H1 (cell line): Measurements from ENCODE around the gene SMIM32. TPM values are rescaled to one million over a fixed set of nuclear protein-coding genes. Genes with fewer than 3 reads are reported as not detected.

Experiments used
- ATF2 ChIP-seq: IDR thresholded peaks from 2 replicates; pipeline ENCODE4 v1.6.1; 2012; ENCODE audit warnings: low read length, inconsistent platforms
- polyA plus RNA-seq, 7 experiments: library from polyadenylated mRNA; depleted of rRNA in 3 of 7; stranded (reverse) in 5 of 7; unstranded in 2 of 7; fragments of >200 nt in 5 of 7; fragments of 200-250 nt in 2 of 7; gene quantifications; 1 replicate in 5 of 7; 2 replicates in 1 of 7; 4 replicates in 1 of 7; pipeline versions ENCODE4 v1.2.1 to v1.2.3, GENCODE V29; 2011 to 2013; ENCODE audit warnings: missing spikeins in 2 of 7, mixed read lengths in 2 of 7
- total RNA-seq: library from RNA; stranded (reverse); fragmentation: NEBNext Ultra II Directional; extraction: Animal tissue kit (Norgen Biotek cat#: 25700); gene quantifications from 2 replicates; pipeline ENCODE4 v1.2.1, GENCODE V29; 2021

The SMIM32 gene
- total and polyA plus RNA-seq, 2 of the 8 experiments (the other 6 are each of a cell fraction or from before 2014, with no cell fraction given), result 0.09 to 0.22 TPM

GRCh38 chr5:136226401-136226800 is 33.4 kb upstream of the SMIM32 start (continued):
- no peak for TF ChIP-seq ATF2
